ENCODE data around the gene CYP2A13. TPM values are rescaled to one million over a fixed set of nuclear protein-coding genes. Genes with fewer than 3 reads are reported as not detected.
"Not testable (repeated sequence)": the region's sequence is repeated elsewhere in the genome, so short reads cannot be mapped to it uniquely, and the experiment has no call there.

The CYP2A13 gene
- total and polyA plus RNA-seq, 10 of the 15 experiments (the other 5 are each of a cell fraction or from before 2014, with no cell fraction given) = not detected

GRCh38 chr19:41116261-41116660 is 28.0 kb downstream of the CYP2A13 start (continued):
- TF ChIP-seq, protein P1, sequence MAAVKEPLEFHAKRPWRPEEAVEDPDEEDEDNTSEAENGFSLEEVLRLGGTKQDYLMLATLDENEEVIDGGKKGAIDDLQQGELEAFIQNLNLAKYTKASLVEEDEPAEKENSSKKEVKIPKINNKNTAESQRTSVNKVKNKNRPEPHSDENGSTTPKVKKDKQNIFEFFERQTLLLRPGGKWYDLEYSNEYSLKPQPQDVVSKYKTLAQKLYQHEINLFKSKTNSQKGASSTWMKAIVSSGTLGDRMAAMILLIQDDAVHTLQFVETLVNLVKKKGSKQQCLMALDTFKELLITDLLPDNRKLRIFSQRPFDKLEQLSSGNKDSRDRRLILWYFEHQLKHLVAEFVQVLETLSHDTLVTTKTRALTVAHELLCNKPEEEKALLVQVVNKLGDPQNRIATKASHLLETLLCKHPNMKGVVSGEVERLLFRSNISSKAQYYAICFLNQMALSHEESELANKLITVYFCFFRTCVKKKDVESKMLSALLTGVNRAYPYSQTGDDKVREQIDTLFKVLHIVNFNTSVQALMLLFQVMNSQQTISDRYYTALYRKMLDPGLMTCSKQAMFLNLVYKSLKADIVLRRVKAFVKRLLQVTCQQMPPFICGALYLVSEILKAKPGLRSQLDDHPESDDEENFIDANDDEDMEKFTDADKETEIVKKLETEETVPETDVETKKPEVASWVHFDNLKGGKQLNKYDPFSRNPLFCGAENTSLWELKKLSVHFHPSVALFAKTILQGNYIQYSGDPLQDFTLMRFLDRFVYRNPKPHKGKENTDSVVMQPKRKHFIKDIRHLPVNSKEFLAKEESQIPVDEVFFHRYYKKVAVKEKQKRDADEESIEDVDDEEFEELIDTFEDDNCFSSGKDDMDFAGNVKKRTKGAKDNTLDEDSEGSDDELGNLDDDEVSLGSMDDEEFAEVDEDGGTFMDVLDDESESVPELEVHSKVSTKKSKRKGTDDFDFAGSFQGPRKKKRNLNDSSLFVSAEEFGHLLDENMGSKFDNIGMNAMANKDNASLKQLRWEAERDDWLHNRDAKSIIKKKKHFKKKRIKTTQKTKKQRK (IDR thresholded peaks at IDR 0.05; ENCODE audit: low read depth, low read length) = no peak
- no peak for TF ChIP-seq IRF5 (IDR thresholded peaks at IDR 0.05; ENCODE audit: borderline replicate concordance)
- no peak for TF ChIP-seq NR2F1 (conservative IDR thresholded peaks at IDR 0.05)
- TF ChIP-seq ETV6 (conservative IDR thresholded peaks at IDR 0.05 in 1 of 2, IDR thresholded peaks at IDR 0.05 in 1 of 2; ENCODE audit: borderline replicate concordance in 1 of 2, low read depth in 1 of 2) = no peak

DNA sequence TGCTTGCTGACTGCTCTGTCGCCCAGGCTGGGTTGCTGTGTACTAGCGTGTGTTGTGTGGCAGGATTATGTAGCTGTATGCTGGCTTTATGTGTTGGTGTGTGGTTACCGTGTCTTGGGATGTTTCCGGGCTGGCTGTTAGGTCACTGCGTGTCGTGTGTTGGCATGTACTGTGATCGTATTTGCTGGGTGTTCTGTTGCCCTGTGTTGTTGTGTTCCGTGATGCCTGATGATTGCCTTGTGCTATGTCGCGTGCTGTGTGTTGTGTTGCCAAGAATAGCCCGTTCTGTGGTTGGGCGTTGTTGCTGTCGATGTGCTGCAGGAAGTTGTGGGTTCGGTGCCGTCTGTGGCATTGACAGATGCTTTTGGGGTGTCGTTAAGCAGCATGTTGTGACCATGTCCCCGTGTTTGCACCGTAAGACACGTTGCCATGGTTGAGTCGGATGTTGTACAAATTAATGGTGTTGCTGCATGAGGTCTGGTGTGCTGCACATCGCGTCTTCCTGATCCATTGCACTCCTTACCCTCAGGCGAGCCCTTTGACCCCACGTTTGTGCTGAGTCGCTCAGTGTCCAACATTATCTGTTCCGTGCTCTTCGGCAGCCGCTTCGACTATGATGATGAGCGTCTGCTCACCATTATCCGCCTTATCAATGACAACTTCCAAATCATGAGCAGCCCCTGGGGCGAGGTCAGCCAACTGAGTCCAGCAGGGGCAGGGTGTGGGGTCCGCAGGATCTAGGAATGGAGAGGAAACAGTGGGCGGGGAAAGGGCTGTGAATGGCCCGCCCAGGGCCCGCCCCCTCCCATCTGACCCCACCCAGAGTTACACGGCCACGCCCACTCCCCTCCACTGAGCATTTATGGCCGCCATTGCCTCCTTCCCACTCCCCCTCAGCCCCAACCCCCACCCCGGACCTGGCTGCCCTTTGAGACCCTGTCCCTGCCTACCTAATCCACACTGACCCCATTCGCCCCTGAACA is 33.0 kb downstream of the CYP2A13 start:
- BruUV-seq (replicated peaks); intact Hi-C loops (cut with micrococcal nuclease; ENCODE audit: unreplicated experiment): not testable (repeated sequence)

DNA sequence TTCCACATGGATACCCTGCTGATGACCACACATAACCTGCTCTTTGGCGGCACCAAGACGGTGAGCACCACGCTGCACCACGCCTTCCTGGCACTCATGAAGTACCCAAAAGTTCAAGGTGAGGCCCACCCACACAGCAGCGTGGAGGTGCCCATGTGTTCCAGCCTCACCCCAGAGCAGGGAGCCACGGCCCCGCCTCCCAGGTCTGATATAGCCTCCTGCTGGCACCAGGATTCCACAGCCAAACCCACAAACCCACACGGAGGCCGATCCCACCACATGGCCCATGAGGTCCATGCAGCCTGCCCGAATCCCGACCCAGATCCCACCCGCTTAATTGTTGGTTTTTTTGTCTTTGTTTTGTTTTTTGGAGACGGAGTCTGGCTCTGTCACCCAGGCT is 34.6 kb downstream of the CYP2A13 start:
- 47% methylated on average over 12 of the region's 13 CpGs for WGBS (ENCODE audit: insufficient coverage, insufficient replicate concordance, low lambda C conversion rate, missing lambda C conversion rate)
- H3K4me1 ChIP-seq (ENCODE audit: control insufficient read depth, insufficient read depth, low read length); intact Hi-C loops (cut with micrococcal nuclease; ENCODE audit: unreplicated experiment); H3K27ac ChIP-seq (ENCODE audit: control insufficient read depth, insufficient read depth); H3K79me2 ChIP-seq (ENCODE audit: control insufficient read depth, insufficient read depth, low read length); H3K36me3 ChIP-seq (ENCODE audit: control insufficient read depth in 2 of 2, insufficient read depth in 2 of 2, low read length in 1 of 2); H3K27me3 ChIP-seq (replicated peaks in 1 of 2; ENCODE audit: control insufficient read depth in 2 of 2, insufficient read depth in 2 of 2, low read length in 1 of 2); in situ Hi-C loops (cut with MboI); ATAC-seq; H3K9ac ChIP-seq (ENCODE audit: control insufficient read depth, insufficient read depth, low read length); POLR2A ChIA-PET; FAIRE-seq; H3K4me3 ChIP-seq; H4K20me1 ChIP-seq (ENCODE audit: control insufficient read depth, insufficient read depth); DNase-seq (ENCODE audit: low read depth, low spot score); H3K9me3 ChIP-seq (replicated peaks; ENCODE audit: control insufficient read depth, insufficient read depth, low read length); H2AFZ ChIP-seq (ENCODE audit: control insufficient read depth, low read depth, low read length); BruUV-seq (replicated peaks); H3K4me2 ChIP-seq (ENCODE audit: control insufficient read depth, insufficient read depth): not testable (repeated sequence)
- ChIA-PET RAD21 (ENCODE audit: unreplicated experiment) (interaction anchor here (0.7 kb wide), 1 partner anchor 21 kb away, joined by 3 read pairs; no protein-coding TSS in a partner anchor), CTCF (interaction anchor here (0.6 kb wide), 1 partner anchor 111 kb away, joined by 3 read pairs; no protein-coding TSS in a partner anchor), SMC1A (ENCODE audit: uncharacterized antibody, unreplicated experiment) (interaction anchor here (0.7 kb wide), 1 partner anchor 138 kb away, joined by 3 read pairs; no protein-coding TSS in a partner anchor)

More for the DNA sequence above, 33.0 kb downstream of the CYP2A13 start:
- in situ Hi-C loops (cut with MboI); H3K4me2 ChIP-seq (ENCODE audit: control insufficient read depth, insufficient read depth); H3K27ac ChIP-seq (ENCODE audit: control insufficient read depth, insufficient read depth); H4K20me1 ChIP-seq (ENCODE audit: control insufficient read depth, insufficient read depth); H3K79me2 ChIP-seq (ENCODE audit: control insufficient read depth, insufficient read depth, low read length); H2AFZ ChIP-seq (ENCODE audit: control insufficient read depth, low read depth, low read length); CTCF ChIA-PET; H3K36me3 ChIP-seq (ENCODE audit: control insufficient read depth in 2 of 2, insufficient read depth in 2 of 2, low read length in 1 of 2); H3K27me3 ChIP-seq (replicated peaks in 1 of 2; ENCODE audit: control insufficient read depth in 2 of 2, insufficient read depth in 2 of 2, low read length in 1 of 2); DNase-seq (ENCODE audit: low read depth, low spot score); SMC1A ChIA-PET (ENCODE audit: uncharacterized antibody, unreplicated experiment); H3K9me3 ChIP-seq (replicated peaks; ENCODE audit: control insufficient read depth, insufficient read depth, low read length); H3K4me1 ChIP-seq (ENCODE audit: control insufficient read depth, insufficient read depth, low read length); FAIRE-seq; RAD21 ChIA-PET (ENCODE audit: unreplicated experiment); POLR2A ChIA-PET; ATAC-seq; H3K4me3 ChIP-seq; H3K9ac ChIP-seq (ENCODE audit: control insufficient read depth, insufficient read depth, low read length): not testable (repeated sequence)
- WGBS (ENCODE audit: insufficient coverage, insufficient replicate concordance, low lambda C conversion rate, missing lambda C conversion rate) = 36% methylated on average over 31 of the region's 41 CpGs
